GM19395 (cell line): ENCODE measurements around the gene MMRN1.

Experiments
- ATAC-seq: cut with Tn5 transposase; IDR thresholded peaks from one replicate; pipeline ENCODE4 v1.9.1; 2021; ENCODE audit warnings: mild to moderate bottlenecking, moderate library complexity; ENCODE audit not compliant: unreplicated experiment

Gene MMRN1, protein sequence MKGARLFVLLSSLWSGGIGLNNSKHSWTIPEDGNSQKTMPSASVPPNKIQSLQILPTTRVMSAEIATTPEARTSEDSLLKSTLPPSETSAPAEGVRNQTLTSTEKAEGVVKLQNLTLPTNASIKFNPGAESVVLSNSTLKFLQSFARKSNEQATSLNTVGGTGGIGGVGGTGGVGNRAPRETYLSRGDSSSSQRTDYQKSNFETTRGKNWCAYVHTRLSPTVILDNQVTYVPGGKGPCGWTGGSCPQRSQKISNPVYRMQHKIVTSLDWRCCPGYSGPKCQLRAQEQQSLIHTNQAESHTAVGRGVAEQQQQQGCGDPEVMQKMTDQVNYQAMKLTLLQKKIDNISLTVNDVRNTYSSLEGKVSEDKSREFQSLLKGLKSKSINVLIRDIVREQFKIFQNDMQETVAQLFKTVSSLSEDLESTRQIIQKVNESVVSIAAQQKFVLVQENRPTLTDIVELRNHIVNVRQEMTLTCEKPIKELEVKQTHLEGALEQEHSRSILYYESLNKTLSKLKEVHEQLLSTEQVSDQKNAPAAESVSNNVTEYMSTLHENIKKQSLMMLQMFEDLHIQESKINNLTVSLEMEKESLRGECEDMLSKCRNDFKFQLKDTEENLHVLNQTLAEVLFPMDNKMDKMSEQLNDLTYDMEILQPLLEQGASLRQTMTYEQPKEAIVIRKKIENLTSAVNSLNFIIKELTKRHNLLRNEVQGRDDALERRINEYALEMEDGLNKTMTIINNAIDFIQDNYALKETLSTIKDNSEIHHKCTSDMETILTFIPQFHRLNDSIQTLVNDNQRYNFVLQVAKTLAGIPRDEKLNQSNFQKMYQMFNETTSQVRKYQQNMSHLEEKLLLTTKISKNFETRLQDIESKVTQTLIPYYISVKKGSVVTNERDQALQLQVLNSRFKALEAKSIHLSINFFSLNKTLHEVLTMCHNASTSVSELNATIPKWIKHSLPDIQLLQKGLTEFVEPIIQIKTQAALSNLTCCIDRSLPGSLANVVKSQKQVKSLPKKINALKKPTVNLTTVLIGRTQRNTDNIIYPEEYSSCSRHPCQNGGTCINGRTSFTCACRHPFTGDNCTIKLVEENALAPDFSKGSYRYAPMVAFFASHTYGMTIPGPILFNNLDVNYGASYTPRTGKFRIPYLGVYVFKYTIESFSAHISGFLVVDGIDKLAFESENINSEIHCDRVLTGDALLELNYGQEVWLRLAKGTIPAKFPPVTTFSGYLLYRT

DNA sequence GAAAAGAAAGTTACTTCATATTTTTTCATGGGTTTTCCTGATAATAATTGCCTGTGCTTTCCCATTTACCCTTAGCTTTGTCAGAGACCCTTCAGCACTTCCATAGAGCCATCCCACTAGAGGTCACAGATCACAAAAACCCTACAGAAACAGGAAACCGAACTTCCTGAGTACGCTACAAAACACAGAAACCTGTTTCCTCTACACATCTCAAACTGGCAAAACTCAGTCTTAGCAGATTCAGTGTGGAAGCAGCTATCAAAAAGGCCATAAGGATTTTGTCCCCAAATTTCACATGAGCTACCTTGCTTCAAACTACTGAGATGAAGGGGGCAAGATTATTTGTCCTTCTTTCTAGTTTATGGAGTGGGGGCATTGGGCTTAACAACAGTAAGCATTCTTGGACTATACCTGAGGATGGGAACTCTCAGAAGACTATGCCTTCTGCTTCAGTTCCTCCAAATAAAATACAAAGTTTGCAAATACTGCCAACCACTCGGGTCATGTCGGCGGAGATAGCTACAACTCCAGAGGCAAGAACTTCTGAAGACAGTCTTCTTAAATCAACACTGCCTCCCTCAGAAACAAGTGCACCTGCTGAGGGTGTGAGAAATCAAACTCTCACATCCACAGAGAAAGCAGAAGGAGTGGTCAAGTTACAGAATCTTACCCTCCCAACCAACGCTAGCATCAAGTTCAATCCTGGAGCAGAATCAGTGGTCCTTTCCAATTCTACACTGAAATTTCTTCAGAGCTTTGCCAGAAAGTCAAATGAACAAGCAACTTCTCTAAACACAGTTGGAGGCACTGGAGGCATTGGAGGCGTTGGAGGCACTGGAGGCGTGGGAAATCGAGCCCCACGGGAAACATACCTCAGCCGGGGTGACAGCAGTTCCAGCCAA is at the start of gene MMRN1:
MMRN1 (plus strand) TSS at position 206 of the 902 bp plus-strand sequence; CDS start at position 324, 118 bp downstream.
- ATAC-seq: peak; percentile 83

DNA sequence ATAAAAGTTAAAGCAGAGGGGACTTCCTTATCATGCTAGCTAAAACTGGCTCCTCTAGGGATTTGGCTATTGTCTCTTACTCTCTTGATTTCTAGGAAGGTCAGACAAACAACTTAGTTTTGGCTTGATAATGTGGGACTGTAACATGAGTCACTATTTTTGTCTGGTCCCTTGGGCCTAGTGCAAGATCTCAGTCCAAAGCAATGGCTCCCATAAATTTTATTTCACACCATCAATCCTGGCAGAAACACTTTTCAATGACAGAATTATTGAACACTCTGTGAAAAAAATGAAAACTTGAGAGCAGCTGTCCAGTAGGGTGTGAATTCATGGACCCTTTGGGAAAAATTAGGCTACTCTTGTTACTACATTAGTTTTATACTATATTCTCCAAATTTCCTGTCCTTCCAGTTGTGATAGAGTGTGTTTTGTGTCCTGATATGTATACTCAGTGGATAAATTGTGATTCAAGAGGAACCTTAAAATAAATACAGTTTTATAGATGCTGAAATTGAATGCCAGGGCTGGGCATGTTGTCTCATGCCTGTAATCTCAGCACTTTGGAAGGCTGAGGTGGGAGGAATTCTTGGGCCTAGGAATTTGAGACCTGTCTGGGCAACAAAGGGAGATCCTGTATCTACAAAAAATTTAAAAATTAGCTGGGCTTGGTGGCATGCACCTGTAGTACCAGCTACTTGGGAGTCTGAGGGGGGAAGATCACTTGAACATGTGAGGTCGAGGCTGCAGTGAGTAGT is 46.9 kb upstream of the MMRN1 start:
- ATAC-seq: no peak

DNA sequence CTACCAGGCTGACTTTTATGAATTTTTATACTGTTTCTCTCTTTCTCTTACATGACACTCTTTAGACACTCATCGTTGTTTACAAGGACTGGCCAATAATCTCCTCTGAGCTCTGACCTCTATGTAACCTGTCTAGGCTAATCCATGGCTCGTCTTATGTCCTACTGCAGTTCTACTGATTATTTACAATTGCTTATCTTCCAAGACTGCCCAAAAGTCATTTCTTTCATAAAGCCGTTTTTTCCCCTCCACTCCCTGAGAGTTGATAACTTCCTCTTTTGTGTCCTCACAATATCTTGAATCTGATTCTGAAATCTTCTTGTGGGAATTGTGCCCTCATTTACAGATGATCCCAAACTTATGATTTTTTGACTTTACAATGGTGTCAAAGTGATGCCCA is 39.4 kb upstream of the MMRN1 start:
- no peak for ATAC-seq

DNA sequence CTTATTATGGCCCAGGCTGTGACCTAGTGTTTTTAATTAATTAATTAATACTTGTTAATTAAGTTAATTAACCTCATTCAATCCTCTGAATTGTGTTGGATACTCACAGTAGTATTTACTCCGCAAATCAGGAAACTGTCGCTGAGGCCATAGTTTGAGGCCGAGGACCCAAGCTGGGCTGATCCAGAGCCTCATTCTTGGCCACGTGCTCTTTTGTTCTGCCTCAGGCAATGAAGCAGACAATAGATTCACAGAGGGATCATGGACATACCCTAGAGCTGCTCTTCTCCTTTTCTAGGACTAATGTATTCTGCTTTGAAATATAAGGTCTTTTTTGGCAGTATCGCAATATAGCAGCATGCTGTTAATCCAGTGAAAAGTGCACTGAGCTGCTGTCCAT is 33.7 kb upstream of the MMRN1 start:
- ATAC-seq: no peak

DNA sequence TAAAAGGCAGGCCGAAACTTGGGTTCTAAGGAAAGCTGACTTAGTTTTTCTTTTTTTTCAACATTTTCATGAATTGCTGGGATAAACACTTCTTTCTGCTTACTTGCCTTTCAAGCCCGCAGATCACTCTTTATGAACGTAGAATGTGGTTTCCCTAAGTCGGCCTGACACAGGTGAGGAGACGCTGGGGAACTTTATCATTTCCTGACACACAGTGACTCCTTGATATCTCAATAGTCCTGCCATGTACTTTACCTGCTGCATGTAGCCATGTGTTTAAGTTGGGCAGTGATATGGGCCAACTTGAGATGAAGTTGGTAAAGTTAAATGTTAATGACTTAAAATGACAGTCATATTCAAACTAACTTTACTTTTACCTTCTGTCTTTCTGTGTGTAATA is 31.1 kb upstream of the MMRN1 start:
- no peak for ATAC-seq

DNA sequence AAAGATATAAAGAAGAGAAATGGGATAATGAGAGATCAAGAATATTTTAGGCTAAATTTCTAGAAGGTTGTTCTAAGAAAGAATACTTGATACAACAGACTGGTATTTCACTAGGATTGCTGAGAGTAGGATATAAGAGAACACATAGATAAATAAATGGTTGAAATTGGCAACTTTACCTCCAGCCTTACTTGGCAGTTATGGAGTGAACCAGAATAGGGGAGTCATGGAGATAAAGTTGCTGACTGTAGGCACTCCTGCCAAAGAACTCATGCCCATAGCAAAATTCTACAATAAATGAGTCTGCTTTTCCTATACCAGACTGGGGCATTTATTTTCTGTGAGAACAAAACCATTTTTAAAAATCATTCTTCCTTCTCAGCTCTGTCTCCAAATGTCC is 26.4 kb upstream of the MMRN1 start:
- ATAC-seq: no peak

DNA sequence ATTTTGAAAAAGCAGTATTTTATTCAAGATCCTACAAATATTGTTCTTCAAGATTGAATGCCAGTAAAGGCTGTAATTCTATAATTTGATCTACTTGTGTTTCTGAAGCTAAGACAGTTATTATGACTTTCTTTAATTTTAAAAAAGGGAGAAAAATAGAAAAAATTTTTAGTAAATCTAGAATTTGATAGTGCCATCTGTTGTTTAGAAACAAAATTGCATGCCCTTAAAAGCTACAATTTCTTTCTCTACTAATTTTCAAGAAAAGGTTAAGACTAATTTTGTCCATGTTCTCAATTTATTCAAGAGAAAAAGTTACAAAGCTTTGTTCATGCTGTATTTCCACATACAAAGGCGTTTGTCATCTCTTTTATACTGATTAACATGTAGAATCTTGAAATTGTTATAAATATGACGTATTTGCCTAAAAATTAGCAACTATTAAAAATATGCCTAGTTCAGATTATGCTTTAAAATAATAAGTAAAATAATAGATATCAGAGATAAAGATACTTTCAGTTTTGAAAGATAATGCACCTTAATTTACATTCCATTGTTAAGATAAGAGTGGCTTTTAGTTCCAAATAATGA is 25.6 kb upstream of the MMRN1 start:
- no peak for ATAC-seq

DNA sequence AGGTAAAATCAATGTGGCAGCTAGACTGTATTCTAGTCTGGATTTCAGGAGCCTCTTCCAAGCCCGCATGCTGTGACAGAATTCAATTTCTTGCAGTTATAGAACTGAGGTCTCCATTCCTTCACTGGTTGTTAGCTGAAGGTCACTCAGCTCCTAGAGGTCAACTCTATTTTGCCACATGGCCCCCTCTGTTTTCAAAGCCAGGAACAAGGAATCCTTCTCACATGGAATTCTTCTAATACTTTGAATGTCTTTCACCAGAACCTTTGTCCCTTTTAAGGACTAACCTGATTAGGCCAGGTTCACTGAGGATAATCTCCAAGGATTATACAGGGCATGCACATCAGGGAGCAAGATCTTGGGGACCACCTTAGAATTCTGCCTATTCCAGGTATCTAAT is 23.4 kb upstream of the MMRN1 start:
- ATAC-seq: no peak

DNA sequence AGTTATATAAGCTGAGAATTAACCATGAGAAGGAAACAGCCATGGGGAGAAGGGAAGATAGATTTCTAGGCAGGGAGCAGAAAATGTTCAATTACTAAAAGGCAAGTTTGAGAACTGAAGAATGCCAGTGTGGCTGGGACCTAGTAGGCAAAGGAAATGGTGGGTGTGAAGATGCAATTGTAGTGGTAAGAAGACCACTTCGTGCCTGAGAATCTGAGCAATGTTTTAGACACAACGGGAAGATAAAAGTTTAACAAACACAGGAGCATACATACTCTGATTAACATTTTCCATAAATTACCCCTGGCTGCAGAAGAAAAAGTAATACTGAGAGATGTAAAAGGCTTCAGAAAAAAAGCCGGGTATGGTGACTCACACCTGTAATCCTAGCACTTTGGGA is 18.1 kb upstream of the MMRN1 start:
- ATAC-seq: no peak

DNA sequence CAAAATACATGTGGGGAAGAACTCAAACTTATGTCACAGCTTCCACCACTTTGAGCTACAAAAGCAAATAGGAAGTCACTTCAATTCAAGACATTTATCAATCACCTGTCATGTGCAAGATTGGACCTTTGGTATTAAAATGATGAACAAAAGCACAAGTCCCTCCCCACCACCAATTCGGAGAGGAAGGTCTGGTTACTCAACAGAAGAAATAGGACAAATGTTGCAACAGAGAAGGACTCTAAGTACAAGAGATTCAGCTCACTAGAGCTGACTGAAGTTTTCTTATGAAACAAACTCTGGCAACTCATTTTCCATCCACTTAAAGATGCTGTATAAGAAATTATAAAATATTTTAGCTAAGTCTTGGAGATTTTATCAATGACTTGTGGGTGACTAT is 16.0 kb upstream of the MMRN1 start:
- no peak for ATAC-seq

DNA sequence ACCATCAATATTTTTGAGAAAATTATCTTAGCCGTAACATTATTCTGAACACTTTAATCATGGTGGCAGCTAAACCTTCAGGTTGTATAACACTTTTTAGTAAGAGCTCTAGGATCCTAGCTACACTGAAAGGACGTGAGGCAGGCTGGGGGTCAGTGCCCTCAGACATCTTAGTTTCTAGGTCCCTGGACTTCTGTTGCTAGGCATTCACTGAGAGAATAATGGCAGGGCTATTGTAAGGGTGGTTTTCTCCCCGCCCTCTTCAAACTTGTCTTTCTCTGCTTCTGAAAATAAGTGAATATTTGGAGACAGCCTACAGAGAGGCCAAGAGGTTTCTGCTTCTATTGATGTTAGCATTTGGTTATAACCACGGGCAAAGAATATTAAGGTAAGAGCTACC is 15.4 kb upstream of the MMRN1 start:
- no peak for ATAC-seq

DNA sequence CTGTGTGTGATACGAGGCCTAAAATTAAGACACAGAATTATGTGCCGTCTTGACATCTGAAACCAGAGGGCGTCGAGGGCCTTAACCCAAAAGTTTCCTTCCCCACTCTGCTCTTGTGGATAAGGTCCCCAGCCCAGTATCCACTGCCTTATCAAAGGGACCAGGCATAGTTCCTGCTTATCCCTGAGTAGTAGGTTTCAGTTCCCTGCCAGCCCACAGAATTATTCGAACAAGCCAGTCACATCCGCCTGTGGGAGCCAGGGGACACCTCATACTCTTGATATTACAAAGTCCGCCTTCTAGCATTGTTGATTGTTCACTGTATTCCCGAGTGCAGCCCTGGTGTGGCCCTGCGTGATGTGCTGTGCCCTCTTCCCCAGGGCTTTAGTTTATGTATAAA is 5.4 kb upstream of the MMRN1 start:
- no peak for ATAC-seq

DNA sequence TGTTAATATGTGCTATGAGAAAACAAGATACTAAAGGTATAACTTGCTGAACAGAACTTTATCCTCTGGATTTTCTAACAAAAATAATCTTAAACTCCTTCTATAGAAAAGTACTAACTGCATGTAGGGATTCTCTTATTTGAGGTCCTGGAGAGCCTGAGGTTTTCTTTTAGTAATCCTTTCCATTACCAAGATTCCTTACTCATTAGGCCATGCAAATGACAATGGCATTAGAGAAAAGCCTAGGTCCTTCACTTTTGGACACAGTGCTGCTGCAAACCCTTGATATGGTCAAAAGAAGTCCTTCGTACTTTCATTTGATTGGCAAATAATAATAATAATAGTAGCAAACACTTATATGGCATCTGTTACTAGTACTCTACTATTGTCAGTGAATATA is 3.2 kb downstream of the MMRN1 start:
- ATAC-seq: no peak

DNA sequence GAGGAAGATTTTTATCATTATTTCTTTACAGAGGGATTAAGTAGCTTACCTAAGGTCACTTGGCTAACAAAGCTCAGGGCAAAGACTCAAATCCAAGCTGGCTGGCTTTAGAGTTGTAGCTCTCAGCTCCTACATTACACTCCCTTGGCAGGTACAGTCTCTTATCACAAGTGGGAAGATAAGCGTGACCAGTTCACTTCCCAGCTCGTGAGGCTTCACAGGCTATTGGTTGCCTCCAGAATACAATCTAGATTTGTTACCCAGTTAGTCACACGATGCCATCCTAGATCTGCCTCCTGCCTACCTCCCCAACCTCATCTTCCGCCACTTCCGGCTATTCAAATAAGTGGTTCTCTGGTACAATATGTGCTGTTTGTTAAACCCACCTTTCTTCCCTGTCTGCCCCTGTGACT is 3.7 kb downstream of the MMRN1 start:
- peak; percentile 51 for ATAC-seq

DNA sequence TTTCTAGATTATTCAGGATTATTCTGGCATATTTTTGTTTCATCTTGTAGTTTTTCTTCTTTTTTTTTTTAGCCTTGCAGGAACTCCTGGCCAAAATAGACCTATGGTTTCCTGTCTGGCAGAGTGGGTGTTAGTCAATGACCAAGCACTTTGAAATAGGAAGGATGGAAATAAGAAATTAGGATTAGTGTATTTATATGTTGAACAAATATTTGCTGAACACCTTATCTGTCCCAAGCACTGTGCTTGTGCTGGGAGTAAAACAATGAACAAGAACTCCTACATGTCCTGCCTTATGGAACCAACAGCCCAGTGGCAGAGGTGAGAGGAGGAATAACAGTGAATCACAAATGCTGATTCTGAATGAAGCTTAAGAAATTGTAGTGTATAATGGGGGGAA is 4.5 kb downstream of the MMRN1 start:
- no peak for ATAC-seq

DNA sequence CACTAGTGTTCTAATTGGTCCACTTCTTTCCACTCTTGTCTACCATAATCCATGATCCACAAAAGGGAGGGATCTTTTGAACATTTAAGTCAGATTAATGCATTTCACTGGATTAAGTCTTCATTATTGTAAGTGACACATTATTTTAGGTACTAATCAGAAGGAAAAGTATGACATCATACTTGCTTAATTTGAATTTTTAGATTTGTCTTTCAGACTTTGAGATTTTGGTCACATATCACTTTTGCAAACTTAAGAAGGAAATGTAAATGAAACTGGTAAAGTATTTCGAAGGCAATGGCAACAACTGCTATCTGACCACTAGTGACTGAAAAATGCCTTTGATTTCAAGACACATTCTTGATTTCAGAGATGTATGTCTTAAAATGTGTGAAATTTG is 5.2 kb downstream of the MMRN1 start:
- ATAC-seq: no peak

DNA sequence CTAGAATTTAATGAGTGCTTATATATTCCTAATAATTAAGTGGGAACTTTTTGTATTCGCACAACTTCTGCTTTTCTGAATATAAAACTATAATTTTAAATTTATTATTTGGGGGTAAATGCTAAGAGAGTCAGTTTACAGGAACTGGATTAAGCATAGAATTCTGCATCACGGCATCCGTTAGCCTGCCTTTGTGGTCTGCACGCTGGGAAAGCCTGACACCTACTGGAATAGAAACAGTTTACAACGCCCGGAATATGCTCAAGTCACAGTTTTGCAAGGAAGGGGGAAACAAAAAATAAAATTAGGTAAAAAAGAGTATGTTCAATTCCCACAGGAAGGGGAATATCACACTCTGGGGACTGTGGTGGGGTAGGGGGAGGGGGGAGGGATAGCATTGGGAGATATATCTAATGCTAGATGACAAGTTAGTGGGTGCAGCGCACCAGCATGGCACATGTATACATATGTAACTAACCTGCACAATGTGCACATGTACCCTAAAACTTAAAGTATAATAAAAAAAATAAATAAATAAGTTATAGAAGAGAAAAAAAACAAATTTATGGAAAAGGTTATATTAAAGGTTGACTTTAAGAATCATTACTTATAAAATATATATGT is 7.3 kb downstream of the MMRN1 start:
- ATAC-seq: peak; percentile 80

DNA sequence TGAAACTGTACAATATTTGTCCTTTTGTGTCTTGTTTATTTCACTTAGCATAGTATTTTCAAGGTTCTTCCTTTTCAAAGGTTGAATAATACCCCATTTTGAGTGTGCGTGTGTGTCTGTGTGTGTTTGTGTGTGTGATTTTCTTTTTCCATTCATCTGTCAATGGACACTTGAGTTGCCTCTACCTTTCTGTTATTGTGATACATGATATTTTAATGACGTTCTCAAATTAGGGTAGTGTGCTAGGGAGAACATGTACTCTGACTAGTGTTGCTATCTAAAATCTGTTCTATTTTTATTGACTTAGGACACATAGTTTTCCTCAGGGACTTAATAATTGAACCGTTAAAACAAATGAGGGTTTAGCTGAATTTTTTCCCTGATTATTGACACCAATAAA is 9.9 kb downstream of the MMRN1 start:
- ATAC-seq: no peak

DNA sequence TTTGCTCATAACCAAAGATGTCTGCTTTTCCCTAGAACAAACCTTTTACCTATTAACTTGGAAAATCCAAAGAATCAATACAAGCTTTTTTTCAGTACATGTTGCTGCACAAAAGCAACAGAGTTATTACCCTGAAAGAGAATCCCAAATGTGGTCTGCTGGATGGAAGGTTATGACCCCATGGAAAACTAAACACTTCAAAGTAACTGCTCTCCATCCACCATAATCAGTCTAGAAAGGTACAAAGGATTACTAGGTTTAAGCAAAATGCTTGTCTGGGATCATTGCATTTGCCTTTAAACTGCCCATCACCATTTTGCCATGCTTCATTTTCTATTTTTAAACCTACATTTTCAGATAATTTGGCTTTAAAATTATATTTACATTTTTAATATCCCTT is 11.7 kb downstream of the MMRN1 start:
- ATAC-seq: no peak
